Calu3 (cell line): ENCODE results near the gene ANP32D. TPM values are rescaled to one million over a fixed set of nuclear protein-coding genes. Genes with fewer than 3 reads are reported as not detected.

Experiments
- BruUV-seq: library from RNA; stranded (reverse); fragments of 400-500 nt; replicated peaks from 2 replicates; lab custom pipeline; 2021; lab: Mats Ljungman, UMichigan
- CTCF ChIA-PET: fragments of 300-600 bp; sonication (Branson Sonifier 250); formaldehyde crosslinking; loops from one replicate; lab custom pipeline; 2022; ENCODE audit warnings: antibody characterized with exemption; lab: Charles Lee
- DNase-seq: peaks from one replicate; pipeline ENCODE4 v3.0.0; 2022
- H3K27ac Mint-ChIP-seq: one replicate; pipeline ENCODE4 v1.8.0; 2022; ENCODE audit warnings: mixed read lengths; ENCODE audit not compliant: unreplicated experiment
- H3K27me3 Mint-ChIP-seq: one replicate; pipeline ENCODE4 v1.8.0; 2022; ENCODE audit warnings: mixed read lengths; ENCODE audit not compliant: unreplicated experiment
- H3K36me3 Mint-ChIP-seq: one replicate; pipeline ENCODE4 v1.8.0; 2022; ENCODE audit warnings: mild to moderate bottlenecking, moderate library complexity, mixed read lengths; ENCODE audit not compliant: insufficient read depth, unreplicated experiment
- H3K4me1 Mint-ChIP-seq: one replicate; pipeline ENCODE4 v1.8.0; 2022; ENCODE audit warnings: mild to moderate bottlenecking, low read depth, mixed read lengths; ENCODE audit not compliant: unreplicated experiment
- H3K4me3 Mint-ChIP-seq: one replicate; pipeline ENCODE4 v1.8.0; 2022; ENCODE audit warnings: mild to moderate bottlenecking, low read depth, moderate library complexity, mixed read lengths; ENCODE audit not compliant: unreplicated experiment
- H3K9me3 Mint-ChIP-seq: one replicate; pipeline ENCODE4 v1.8.0; 2022; ENCODE audit warnings: low read depth, mixed read lengths; ENCODE audit not compliant: unreplicated experiment
- intact Hi-C: fragments of 100-400 bp; cut with micrococcal nuclease; formaldehyde crosslinking; loops from one replicate; pipeline ENCODE4 v1.10.0; 2022; ENCODE audit not compliant: unreplicated experiment
- total RNA-seq: library from RNA; stranded (reverse); gene quantifications from 2 replicates; pipeline ENCODE4 v1.2.3, GENCODE V29; 2022
- TF ChIP-seq, protein P1 (sequence below): fragments of 200-600 bp; IDR thresholded peaks from one replicate; pipeline ENCODE4 v1.8.0; 2022; ENCODE audit warnings: antibody characterized with exemption; ENCODE audit not compliant: unreplicated experiment

Gene ANP32D
- total RNA-seq, 1 experiment from 2014 or later: not detected

DNA sequence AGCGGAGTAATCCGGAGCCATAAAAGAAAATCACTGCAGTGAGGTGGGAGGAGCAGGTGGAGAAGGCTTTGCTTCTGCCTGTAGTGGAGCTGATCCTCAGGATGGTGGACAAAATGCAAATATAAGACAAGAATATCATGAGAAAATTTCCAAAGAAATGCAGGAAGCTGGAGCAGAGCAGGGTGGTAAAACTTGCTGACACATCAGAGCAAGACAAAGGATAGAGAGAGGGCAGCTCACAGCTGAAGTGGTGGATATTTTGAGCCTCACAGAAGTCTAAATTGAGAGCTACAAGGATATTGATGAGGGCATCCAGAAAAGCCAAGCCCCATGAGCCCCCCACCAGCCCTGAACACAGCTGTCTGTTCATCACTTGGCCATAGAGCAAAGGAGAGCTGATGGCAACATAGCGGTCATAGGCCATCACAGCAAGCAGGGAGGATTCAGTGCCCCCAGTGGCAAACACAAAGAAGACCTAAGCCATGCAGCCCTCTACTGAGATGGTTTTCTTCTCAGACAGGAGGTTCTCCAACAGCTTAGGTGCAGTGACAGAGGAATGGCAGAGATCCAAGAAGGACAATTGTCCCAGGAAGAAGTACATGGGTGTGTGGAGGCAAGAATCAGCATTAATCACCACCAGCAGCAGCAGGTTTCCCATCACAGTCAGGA, 30.0 kb upstream of the ANP32D start:
- TF ChIP-seq, protein P1, sequence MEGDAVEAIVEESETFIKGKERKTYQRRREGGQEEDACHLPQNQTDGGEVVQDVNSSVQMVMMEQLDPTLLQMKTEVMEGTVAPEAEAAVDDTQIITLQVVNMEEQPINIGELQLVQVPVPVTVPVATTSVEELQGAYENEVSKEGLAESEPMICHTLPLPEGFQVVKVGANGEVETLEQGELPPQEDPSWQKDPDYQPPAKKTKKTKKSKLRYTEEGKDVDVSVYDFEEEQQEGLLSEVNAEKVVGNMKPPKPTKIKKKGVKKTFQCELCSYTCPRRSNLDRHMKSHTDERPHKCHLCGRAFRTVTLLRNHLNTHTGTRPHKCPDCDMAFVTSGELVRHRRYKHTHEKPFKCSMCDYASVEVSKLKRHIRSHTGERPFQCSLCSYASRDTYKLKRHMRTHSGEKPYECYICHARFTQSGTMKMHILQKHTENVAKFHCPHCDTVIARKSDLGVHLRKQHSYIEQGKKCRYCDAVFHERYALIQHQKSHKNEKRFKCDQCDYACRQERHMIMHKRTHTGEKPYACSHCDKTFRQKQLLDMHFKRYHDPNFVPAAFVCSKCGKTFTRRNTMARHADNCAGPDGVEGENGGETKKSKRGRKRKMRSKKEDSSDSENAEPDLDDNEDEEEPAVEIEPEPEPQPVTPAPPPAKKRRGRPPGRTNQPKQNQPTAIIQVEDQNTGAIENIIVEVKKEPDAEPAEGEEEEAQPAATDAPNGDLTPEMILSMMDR: no peak
- DNase-seq: no peak
- Mint-ChIP-seq H3K4me1 (no peaks in the 10 kb centered on the region), H3K4me3 (no peak overlapping the region), H3K9me3 (no peaks in the 10 kb centered on the region), H3K27ac (no peak overlapping the region), H3K27me3 (peaks cover 47% of the 10 kb centered on the region), H3K36me3 (no peaks in the 10 kb centered on the region)
- CTCF ChIA-PET: no interaction called here
- intact Hi-C loops: no loop called here
- BruUV-seq: no TSS peak

DNA sequence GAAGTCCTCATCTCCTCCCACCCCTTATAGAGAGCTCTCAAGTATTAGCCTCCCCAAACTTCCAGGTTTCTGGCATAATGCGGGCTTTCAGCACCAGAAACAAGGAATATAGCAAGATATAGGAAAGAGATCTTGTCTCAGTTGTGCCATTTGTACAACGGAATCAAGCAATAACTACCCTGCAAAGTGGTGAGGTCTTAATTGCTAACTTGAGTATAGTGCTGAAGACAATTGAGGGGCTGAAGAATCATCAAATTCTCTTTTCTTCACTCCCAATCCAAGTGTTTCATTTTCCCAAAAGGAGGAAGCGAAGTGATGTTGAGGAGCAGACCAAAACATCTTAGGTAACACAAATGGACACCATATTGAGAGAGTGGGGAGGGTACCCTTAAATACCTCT, 26.8 kb upstream of the ANP32D start:
- no peak for DNase-seq
- no peaks in the 10 kb centered on the region for H3K36me3 Mint-ChIP-seq
- H3K4me1 Mint-ChIP-seq: no peaks in the 10 kb centered on the region
- TF ChIP-seq, protein P1: no peak
- intact Hi-C loops: no loop called here
- CTCF ChIA-PET: no interaction called here
- no peaks in the 10 kb centered on the region for H3K9me3 Mint-ChIP-seq
- H3K27ac Mint-ChIP-seq: no peak overlapping the region
- peaks cover 65% of the 10 kb centered on the region for H3K27me3 Mint-ChIP-seq
- BruUV-seq: no TSS peak
- H3K4me3 Mint-ChIP-seq: no peak overlapping the region

DNA sequence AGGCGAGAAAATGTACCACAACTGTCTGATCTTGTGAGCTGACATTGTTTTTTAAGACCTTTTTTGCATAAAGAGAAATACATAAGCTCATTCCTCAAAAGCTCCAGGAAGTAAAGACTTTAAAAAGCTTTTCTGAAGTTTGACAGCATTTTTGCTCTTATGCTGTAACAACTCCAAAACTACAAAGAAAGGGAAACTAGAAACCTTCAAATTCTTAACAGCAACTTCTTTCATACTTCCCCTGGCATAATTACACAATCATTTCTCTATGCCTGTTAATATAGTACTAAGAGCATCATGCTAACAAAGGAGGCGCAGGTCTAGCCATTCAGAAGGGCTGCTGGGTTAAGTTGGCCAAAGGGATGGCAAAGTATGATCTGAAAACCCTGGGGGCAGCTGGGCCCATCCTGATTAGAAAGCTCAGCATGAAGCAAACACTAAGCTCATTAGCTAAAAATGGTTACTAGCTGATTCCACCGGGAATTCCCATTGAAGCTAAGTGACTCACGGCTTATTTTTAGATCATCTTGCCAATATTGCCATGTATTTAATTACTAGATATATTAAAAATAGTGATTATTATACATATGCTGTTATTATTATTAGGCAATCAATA, 26.1 kb upstream of the ANP32D start:
- CTCF ChIA-PET: no interaction called here

DNA sequence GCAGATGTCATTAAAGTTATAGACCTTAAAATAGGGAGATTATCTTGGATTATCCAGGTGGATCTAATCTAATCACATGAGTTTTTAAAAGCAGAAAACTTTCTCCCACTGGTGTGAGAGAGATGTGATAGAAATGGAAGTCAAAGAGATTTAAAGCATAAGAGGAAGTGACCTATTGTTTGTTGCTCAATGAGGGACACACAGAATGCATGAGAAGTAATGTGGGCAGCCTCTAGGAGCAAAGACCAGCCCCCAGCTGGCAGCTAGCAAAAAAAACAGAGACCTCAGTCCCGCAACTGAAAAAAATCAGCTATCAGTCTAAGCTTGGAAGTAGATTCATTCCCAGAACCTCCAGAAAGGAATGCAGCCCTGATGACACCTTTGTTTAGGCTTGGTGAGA, 24.6 kb upstream of the ANP32D start:
- CTCF ChIA-PET: interaction anchor here (0.6 kb wide), 1 partner anchor 11 kb away, joined by 3 read pairs; no protein-coding TSS in a partner anchor
- no peak for DNase-seq
- TF ChIP-seq, protein P1: no peak
- intact Hi-C loops: no loop called here
- H3K4me1 Mint-ChIP-seq: no peaks in the 10 kb centered on the region
- H3K36me3 Mint-ChIP-seq: no peaks in the 10 kb centered on the region
- no peak overlapping the region for H3K4me3 Mint-ChIP-seq
- H3K27me3 Mint-ChIP-seq: peaks cover 67% of the 10 kb centered on the region
- BruUV-seq: no TSS peak
- H3K9me3 Mint-ChIP-seq: no peaks in the 10 kb centered on the region
- no peak overlapping the region for H3K27ac Mint-ChIP-seq

More for the DNA sequence above, 26.1 kb upstream of the ANP32D start:
- Mint-ChIP-seq H3K36me3 (no peaks in the 10 kb centered on the region), H3K9me3 (no peaks in the 10 kb centered on the region), H3K27ac (no peak overlapping the region), H3K4me1 (no peaks in the 10 kb centered on the region), H3K27me3 (peaks cover 69% of the 10 kb centered on the region), H3K4me3 (no peak overlapping the region)
- no TSS peak for BruUV-seq
- DNase-seq: no peak
- intact Hi-C loops: no loop called here
- TF ChIP-seq, protein P1: no peak
